ENCODE measurements around the gene ATG4B.

The ATG4B gene

DNA sequence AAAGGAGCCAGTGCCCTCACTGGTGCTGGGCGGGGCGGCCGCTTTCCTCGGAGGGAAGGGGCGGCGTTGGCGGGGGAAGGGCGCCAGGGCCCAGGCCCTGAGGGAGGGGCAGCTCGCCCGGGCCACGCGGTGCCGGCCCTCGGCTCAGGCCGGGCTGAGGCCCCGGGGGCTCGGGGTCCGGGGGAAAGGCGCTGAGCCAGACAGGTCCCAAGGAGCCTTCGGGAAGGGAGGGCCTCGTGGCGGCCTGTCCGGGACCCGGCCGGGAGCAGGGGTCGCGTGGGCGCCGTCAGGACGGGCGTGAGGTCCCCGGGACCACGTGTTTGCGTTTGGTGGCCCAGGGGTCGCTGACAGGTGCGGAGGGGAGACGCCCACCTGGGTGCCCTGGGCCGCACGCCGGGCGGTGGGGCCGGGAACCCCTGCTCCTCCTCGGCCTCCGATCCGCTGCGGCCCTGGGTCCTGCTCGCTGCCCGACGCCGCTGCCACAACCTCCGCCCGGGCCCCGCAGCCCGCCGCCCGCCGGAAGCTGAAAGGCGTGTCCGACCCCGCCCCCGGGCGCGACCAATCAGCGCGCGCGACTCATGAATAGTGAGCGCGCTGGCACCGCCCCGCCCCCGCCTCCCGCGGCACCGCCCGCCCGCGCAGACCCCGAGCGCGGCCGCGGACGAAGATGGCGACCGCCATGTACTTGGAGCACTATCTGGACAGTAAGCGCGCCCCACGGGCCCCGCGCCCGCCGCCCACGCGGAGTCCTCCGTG lies 64.1 kb downstream of the ATG4B start, which contains the start of gene ING5:
Gene ING5 (plus strand): TSS at position 641 of the 756 bp plus-strand sequence. CDS start 27 bp downstream, at position 668.
- no peaks in the 10 kb centered on the region for H3K27me3 ChIP-seq (ENCODE audit: control insufficient read depth in 1 of 2, insufficient read depth in 2 of 2, low read length in 2 of 2)
- peaks cover 0 to under 1% of the 10 kb centered on the region in 2 donors for H3K9me3 ChIP-seq (ENCODE audit: control insufficient read depth in 2 of 2, low read length in 2 of 2)
- H3K4me3 ChIP-seq (ENCODE audit: low read length in 2 of 2), result peak within 1 kb of the TSS; percentile 73 to 85
- peak within 1 kb of the TSS; percentile 77 to 80 for H3K9ac ChIP-seq (ENCODE audit: low read length in 2 of 2)
- H3K36me3 ChIP-seq (ENCODE audit: control insufficient read depth in 2 of 2, insufficient read depth in 2 of 2, low read length in 2 of 2), result peaks cover 4 to 6% of the 10 kb centered on the region in 2 donors
- peak within 1 kb of the TSS; percentile 80 for H3K27ac ChIP-seq (ENCODE audit: low read length)
- peaks cover 15% of the 10 kb centered on the region for H3K4me1 ChIP-seq (ENCODE audit: control insufficient read depth, insufficient read depth, low read length)

- H3K36me3 ChIP-seq (ENCODE audit: control insufficient read depth in 2 of 2, insufficient read depth in 2 of 2, low read length in 2 of 2), result peaks cover 6 to 7% of the 10 kb centered on the region in 2 donors
- H3K9ac ChIP-seq (ENCODE audit: low read length in 2 of 2), result peak overlapping the region; percentile 42 to 77
- H3K27me3 ChIP-seq (ENCODE audit: control insufficient read depth in 1 of 2, insufficient read depth in 2 of 2, low read length in 2 of 2), result no peaks in the 10 kb centered on the region
- peaks cover 0 to 2% of the 10 kb centered on the region in 2 donors for H3K9me3 ChIP-seq (ENCODE audit: control insufficient read depth in 2 of 2, low read length in 2 of 2)
- peaks cover 15% of the 10 kb centered on the region for H3K4me1 ChIP-seq (ENCODE audit: control insufficient read depth, insufficient read depth, low read length)
- peak overlapping the region; percentile 80 for H3K27ac ChIP-seq (ENCODE audit: low read length)
- peak overlapping the region; percentile 73 to 85 for H3K4me3 ChIP-seq (ENCODE audit: low read length in 2 of 2)
These were observed 64.9 kb downstream of the ATG4B start for GRCh38 chr2:241702155-241703031.

DNA sequence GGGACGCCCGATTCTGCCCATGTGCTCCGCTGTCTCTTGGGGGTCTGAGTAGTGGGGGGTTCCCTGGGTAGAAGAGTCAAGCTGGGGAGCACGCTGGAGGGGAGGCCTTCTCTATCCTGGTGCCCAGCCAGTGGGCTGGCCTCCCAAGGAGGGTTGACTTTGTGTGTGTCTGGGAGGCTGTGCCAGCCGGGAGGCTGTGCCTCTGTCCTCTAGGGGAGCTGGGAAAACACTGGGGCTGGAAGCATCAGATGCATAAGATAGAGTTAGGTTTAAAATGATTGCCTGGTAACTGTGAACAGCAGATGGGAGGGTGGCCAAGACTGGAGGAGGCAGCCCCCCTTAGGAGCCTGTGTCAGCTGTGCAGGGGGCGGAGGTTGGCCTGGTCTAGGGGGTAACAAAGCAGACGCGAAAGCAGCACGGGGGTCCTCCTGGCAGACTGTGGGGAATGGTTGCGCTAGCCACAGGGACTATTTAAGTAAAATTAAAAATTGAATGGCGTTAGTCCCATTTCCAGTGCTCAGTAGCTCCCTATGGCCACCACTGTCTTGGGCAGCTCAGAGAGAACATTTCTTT lies 65.6 kb downstream of the ATG4B start:
- H3K27me3 ChIP-seq (ENCODE audit: control insufficient read depth in 1 of 2, insufficient read depth in 2 of 2, low read length in 2 of 2), result no peaks in the 10 kb centered on the region
- peak overlapping the region; percentile 42 to 56 for H3K9ac ChIP-seq (ENCODE audit: low read length in 2 of 2)
- peak overlapping the region; percentile 73 to 83 for H3K4me3 ChIP-seq (ENCODE audit: low read length in 2 of 2)
- H3K27ac ChIP-seq (ENCODE audit: low read length), result no peak overlapping the region
- peaks cover 7 to 10% of the 10 kb centered on the region in 2 donors for H3K36me3 ChIP-seq (ENCODE audit: control insufficient read depth in 2 of 2, insufficient read depth in 2 of 2, low read length in 2 of 2)
- H3K4me1 ChIP-seq (ENCODE audit: control insufficient read depth, insufficient read depth, low read length), result peaks cover 15% of the 10 kb centered on the region
- peaks cover 0 to 2% of the 10 kb centered on the region in 2 donors for H3K9me3 ChIP-seq (ENCODE audit: control insufficient read depth in 2 of 2, low read length in 2 of 2)

GRCh38 chr2:241706537-241706936 lies 69.0 kb downstream of the ATG4B start:
- Histone ChIP-seq H3K9me3 (ENCODE audit: control insufficient read depth in 2 of 2, low read length in 2 of 2) (peaks cover 0 to 2% of the 10 kb centered on the region in 2 donors), H3K4me1 (ENCODE audit: control insufficient read depth, insufficient read depth, low read length) (peaks cover 10% of the 10 kb centered on the region), H3K36me3 (ENCODE audit: control insufficient read depth in 2 of 2, insufficient read depth in 2 of 2, low read length in 2 of 2) (peaks cover 24% of the 10 kb centered on the region in 2 donors), H3K4me3 (ENCODE audit: low read length in 2 of 2) (no peak overlapping the region), H3K27ac (ENCODE audit: low read length) (no peak overlapping the region), H3K9ac (ENCODE audit: low read length in 2 of 2) (no peak overlapping the region), H3K27me3 (ENCODE audit: control insufficient read depth in 1 of 2, insufficient read depth in 2 of 2, low read length in 2 of 2) (no peaks in the 10 kb centered on the region)

GRCh38 chr2:241708879-241709278 lies 71.4 kb downstream of the ATG4B start:
- Histone ChIP-seq H3K36me3 (ENCODE audit: control insufficient read depth in 2 of 2, insufficient read depth in 2 of 2, low read length in 2 of 2) (peaks cover 35 to 40% of the 10 kb centered on the region in 2 donors), H3K4me1 (ENCODE audit: control insufficient read depth, insufficient read depth, low read length) (no peaks in the 10 kb centered on the region), H3K9me3 (ENCODE audit: control insufficient read depth in 2 of 2, low read length in 2 of 2) (peaks cover 0 to 2% of the 10 kb centered on the region in 2 donors), H3K9ac (ENCODE audit: low read length in 2 of 2) (no peak overlapping the region), H3K27ac (ENCODE audit: low read length) (no peak overlapping the region), H3K27me3 (ENCODE audit: control insufficient read depth in 1 of 2, insufficient read depth in 2 of 2, low read length in 2 of 2) (no peaks in the 10 kb centered on the region), H3K4me3 (ENCODE audit: low read length in 2 of 2) (no peak overlapping the region)

- Histone ChIP-seq H3K4me3 (ENCODE audit: low read length in 2 of 2) (no peak overlapping the region), H3K36me3 (ENCODE audit: control insufficient read depth in 2 of 2, insufficient read depth in 2 of 2, low read length in 2 of 2) (peaks cover 22 to 43% of the 10 kb centered on the region in 2 donors), H3K4me1 (ENCODE audit: control insufficient read depth, insufficient read depth, low read length) (no peaks in the 10 kb centered on the region), H3K9me3 (ENCODE audit: control insufficient read depth in 2 of 2, low read length in 2 of 2) (peaks cover 3 to 4% of the 10 kb centered on the region in 2 donors), H3K27me3 (ENCODE audit: control insufficient read depth in 1 of 2, insufficient read depth in 2 of 2, low read length in 2 of 2) (no peaks in the 10 kb centered on the region), H3K9ac (ENCODE audit: low read length in 2 of 2) (no peak overlapping the region), H3K27ac (ENCODE audit: low read length) (no peak overlapping the region)
These were observed 81.6 kb downstream of the ATG4B start for GRCh38 chr2:241719093-241719492.

DNA sequence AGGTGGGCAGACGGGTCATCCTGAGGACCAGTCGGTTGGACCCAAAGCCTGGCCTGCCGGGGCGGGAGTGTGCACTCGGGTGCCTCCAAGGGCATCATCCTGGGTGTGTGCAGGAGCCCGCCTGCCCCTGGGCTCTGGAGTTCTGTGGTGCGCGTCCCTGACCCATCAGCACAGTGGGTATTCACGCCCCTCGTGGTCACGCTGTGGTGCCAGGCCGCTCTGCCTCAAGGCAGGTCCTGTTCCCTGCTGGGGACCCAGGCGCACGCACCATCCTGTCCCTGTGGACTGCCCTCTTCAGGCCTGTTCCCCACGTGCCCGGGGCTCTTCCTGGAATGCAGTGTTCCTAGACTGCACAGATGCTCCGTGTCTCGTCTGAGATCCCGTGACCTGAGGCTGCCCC lies 82.6 kb downstream of the ATG4B start:
- Histone ChIP-seq H3K9ac (ENCODE audit: low read length in 2 of 2) (no peak overlapping the region), H3K36me3 (ENCODE audit: control insufficient read depth in 2 of 2, insufficient read depth in 2 of 2, low read length in 2 of 2) (peaks cover 17 to 36% of the 10 kb centered on the region in 2 donors), H3K27me3 (ENCODE audit: control insufficient read depth in 1 of 2, insufficient read depth in 2 of 2, low read length in 2 of 2) (no peaks in the 10 kb centered on the region), H3K9me3 (ENCODE audit: control insufficient read depth in 2 of 2, low read length in 2 of 2) (no peaks in the 10 kb centered on the region), H3K4me3 (ENCODE audit: low read length in 2 of 2) (no peak overlapping the region), H3K27ac (ENCODE audit: low read length) (no peak overlapping the region), H3K4me1 (ENCODE audit: control insufficient read depth, insufficient read depth, low read length) (no peaks in the 10 kb centered on the region)

GRCh38 chr2:241720560-241720959 lies 83.1 kb downstream of the ATG4B start:
- no peak overlapping the region for H3K27ac ChIP-seq (ENCODE audit: low read length)
- H3K4me3 ChIP-seq (ENCODE audit: low read length in 2 of 2), result no peak overlapping the region
- no peaks in the 10 kb centered on the region for H3K27me3 ChIP-seq (ENCODE audit: control insufficient read depth in 1 of 2, insufficient read depth in 2 of 2, low read length in 2 of 2)
- no peaks in the 10 kb centered on the region for H3K9me3 ChIP-seq (ENCODE audit: control insufficient read depth in 2 of 2, low read length in 2 of 2)
- H3K4me1 ChIP-seq (ENCODE audit: control insufficient read depth, insufficient read depth, low read length), result no peaks in the 10 kb centered on the region
- H3K9ac ChIP-seq (ENCODE audit: low read length in 2 of 2), result no peak overlapping the region
- H3K36me3 ChIP-seq (ENCODE audit: control insufficient read depth in 2 of 2, insufficient read depth in 2 of 2, low read length in 2 of 2), result peaks cover 17 to 36% of the 10 kb centered on the region in 2 donors

DNA sequence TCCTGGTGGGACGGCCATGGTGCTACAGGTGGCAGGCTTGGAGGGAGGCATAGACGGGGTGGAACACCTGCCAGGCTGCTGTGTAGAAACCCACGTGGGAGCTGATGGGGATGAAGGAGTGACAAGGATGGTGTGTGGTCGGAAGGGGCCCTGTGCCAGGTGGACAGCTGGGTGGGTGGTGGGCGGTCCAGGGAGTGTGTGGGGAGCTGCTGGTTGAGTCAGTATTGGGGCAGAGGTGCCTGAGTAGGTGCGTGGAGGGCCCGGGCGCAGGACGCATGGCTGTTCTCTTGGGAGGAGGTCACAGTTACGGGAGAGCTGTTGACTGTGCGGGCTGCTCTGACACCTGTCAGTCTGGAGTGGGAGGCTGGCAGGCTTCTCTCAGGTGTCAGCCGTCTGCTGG lies 84.4 kb downstream of the ATG4B start:
- H3K4me3 ChIP-seq (ENCODE audit: low read length in 2 of 2), result no peak overlapping the region
- H3K9me3 ChIP-seq (ENCODE audit: control insufficient read depth in 2 of 2, low read length in 2 of 2), result no peaks in the 10 kb centered on the region
- H3K36me3 ChIP-seq (ENCODE audit: control insufficient read depth in 2 of 2, insufficient read depth in 2 of 2, low read length in 2 of 2), result peaks cover 17 to 34% of the 10 kb centered on the region in 2 donors
- no peaks in the 10 kb centered on the region for H3K4me1 ChIP-seq (ENCODE audit: control insufficient read depth, insufficient read depth, low read length)
- H3K27ac ChIP-seq (ENCODE audit: low read length), result no peak overlapping the region
- H3K27me3 ChIP-seq (ENCODE audit: control insufficient read depth in 1 of 2, insufficient read depth in 2 of 2, low read length in 2 of 2), result no peaks in the 10 kb centered on the region
- H3K9ac ChIP-seq (ENCODE audit: low read length in 2 of 2), result no peak overlapping the region

DNA sequence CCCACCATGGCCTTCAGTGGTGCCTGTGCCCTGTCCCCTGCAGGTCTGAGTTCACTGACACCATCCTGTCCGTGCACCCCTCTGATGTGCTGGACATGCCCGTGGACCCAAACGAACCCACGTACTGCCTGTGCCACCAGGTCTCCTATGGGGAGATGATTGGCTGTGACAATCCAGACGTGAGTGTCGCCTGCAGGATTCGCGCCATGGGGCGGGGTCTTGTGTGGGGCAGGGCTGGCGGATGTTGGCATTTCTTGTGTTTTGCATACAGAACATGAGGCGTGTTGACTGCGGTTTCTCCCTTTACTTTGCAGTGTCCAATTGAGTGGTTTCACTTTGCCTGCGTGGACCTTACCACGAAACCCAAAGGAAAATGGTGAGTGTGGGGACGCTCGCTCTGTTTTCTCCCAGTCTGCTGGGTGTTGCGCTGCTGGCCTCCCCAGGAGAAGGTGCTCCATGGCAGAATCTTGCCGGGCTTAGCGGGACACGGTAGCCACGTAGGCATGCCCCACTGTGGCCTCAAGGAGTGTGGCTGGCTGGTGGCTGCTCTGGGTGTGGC lies 85.5 kb downstream of the ATG4B start:
- peaks cover 17 to 34% of the 10 kb centered on the region in 2 donors for H3K36me3 ChIP-seq (ENCODE audit: control insufficient read depth in 2 of 2, insufficient read depth in 2 of 2, low read length in 2 of 2)
- H3K27ac ChIP-seq (ENCODE audit: low read length), result no peak overlapping the region
- H3K4me1 ChIP-seq (ENCODE audit: control insufficient read depth, insufficient read depth, low read length), result no peaks in the 10 kb centered on the region
- no peaks in the 10 kb centered on the region for H3K9me3 ChIP-seq (ENCODE audit: control insufficient read depth in 2 of 2, low read length in 2 of 2)
- H3K27me3 ChIP-seq (ENCODE audit: control insufficient read depth in 1 of 2, insufficient read depth in 2 of 2, low read length in 2 of 2), result no peaks in the 10 kb centered on the region
- no peak overlapping the region for H3K9ac ChIP-seq (ENCODE audit: low read length in 2 of 2)
- no peak overlapping the region for H3K4me3 ChIP-seq (ENCODE audit: low read length in 2 of 2)

All from stomach smooth muscle (tissue), 2 donors.